SJSA1 (cell line): ENCODE measurements around the gene ISOC2. TPM values are rescaled to one million over a fixed set of nuclear protein-coding genes. Genes with fewer than 3 reads are reported as not detected.
"Not testable (repeated sequence)": the region's sequence is repeated elsewhere in the genome, so short reads cannot be mapped to it uniquely, and the experiment has no call there.

Source experiments
- DNase-seq, 2 experiments: peaks; one replicate each; pipeline ENCODE4 v3.0.0-alpha.2; 2015 to 2020; ENCODE audit warnings: low spot score in 2 of 2, low read depth in 1 of 2
- H3K27ac ChIP-seq: fragments of 250-450 bp; sonication (Bioruptor Pico); 2 replicates; pipeline ENCODE4 v1.5.1; 2020; ENCODE audit warnings: mild to moderate bottlenecking, moderate library complexity
- H3K27me3 ChIP-seq: fragments of 250-450 bp; sonication (Bioruptor Pico); replicated peaks from 2 replicates; pipeline ENCODE4 v1.5.1; 2020; ENCODE audit warnings: mild to moderate bottlenecking, moderate library complexity
- H3K36me3 ChIP-seq: fragments of 250-450 bp; sonication (Bioruptor Pico); 2 replicates; pipeline ENCODE4 v1.5.1; 2020; ENCODE audit warnings: mild to moderate bottlenecking
- H3K4me1 ChIP-seq: fragments of 250-450 bp; sonication (Bioruptor Pico); replicated peaks from 2 replicates; pipeline ENCODE4 v1.6.1; 2021; ENCODE audit warnings: mild to moderate bottlenecking
- H3K4me3 ChIP-seq: fragments of 250-450 bp; sonication (Bioruptor Pico); 2 replicates; pipeline ENCODE4 v1.5.1; 2020; ENCODE audit warnings: mild to moderate bottlenecking
- H3K9me3 ChIP-seq: fragments of 250-450 bp; sonication (Bioruptor Pico); replicated peaks from 2 replicates; pipeline ENCODE4 v1.5.1; 2020; ENCODE audit warnings: mild to moderate bottlenecking
- total RNA-seq: library from RNA; depleted of rRNA; stranded (reverse); fragments of >200 nt; shearing (Covaris generic); gene quantifications from 2 replicates; pipeline ENCODE4 v1.2.3, GENCODE V29; 2014

Gene ISOC2
- total RNA-seq, 1 experiment from 2014 or later: 71.7 TPM

- Histone ChIP-seq H3K27me3 (peaks cover 18% of the 10 kb centered on the region), H3K36me3 (peaks cover 12% of the 10 kb centered on the region; the same call in 1 of the 2 replicates), H3K27ac (no peak overlapping the region), H3K9me3 (no peaks in the 10 kb centered on the region), H3K4me3 (no peak overlapping the region), H3K4me1 (no peaks in the 10 kb centered on the region)
- no peak for DNase-seq
Observed at GRCh38 chr19:55452749-55453346, 8.6 kb downstream of the ISOC2 start.

DNA sequence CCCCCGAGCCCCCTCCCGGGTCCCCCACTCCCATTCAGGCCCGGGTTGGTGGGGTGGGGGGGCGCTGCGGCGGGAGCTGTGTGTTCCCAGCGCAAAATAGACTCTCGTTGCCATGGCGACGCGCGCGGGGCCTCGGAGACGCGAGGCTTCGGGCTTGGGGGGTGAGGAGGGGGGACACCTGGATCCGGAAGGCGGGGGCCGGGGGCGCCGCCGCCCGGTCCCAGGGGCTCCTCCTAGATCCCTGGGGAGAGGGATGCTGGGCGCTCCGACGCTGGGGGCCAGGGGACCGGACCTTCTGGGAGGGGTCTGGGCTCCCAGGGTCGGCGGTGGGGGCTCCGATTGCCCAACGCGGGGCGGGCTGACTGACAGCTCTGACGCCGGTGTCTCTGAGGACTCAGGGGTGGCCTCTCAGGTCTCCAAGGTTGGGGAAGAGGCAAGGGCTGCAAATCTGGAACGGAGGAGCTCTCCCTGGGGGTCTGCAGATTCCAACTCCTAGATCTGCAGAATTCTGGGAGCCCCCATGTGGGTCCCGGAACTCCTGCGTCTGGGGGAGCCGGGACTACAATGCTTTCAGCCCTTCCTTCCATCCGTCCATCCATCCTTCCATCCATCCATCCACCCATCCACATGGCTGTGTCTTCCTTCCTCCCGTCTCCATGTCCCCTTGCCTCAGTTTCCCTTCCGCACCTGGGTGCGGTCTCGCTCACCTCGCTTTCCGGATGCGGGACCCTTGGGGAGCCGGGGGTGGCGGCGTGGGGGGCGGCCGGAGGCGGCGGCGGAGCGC lies 9.3 kb downstream of the ISOC2 start:
- no peak for DNase-seq
- Histone ChIP-seq H3K4me1 (no peaks in the 10 kb centered on the region), H3K9me3 (no peaks in the 10 kb centered on the region), H3K36me3 (peaks cover 12% of the 10 kb centered on the region; the same call in 1 of the 2 replicates), H3K4me3 (no peak overlapping the region), H3K27ac (no peak overlapping the region), H3K27me3 (peaks cover 23% of the 10 kb centered on the region)

GRCh38 chr19:55451163-55451964 lies 10.1 kb downstream of the ISOC2 start:
- Histone ChIP-seq H3K27me3 (peaks cover 29% of the 10 kb centered on the region), H3K9me3 (no peaks in the 10 kb centered on the region), H3K4me3 (no peak overlapping the region), H3K36me3 (peaks cover 12% of the 10 kb centered on the region; the same call in 1 of the 2 replicates), H3K27ac (no peak overlapping the region), H3K4me1 (no peaks in the 10 kb centered on the region)
- DNase-seq: no peak

DNA sequence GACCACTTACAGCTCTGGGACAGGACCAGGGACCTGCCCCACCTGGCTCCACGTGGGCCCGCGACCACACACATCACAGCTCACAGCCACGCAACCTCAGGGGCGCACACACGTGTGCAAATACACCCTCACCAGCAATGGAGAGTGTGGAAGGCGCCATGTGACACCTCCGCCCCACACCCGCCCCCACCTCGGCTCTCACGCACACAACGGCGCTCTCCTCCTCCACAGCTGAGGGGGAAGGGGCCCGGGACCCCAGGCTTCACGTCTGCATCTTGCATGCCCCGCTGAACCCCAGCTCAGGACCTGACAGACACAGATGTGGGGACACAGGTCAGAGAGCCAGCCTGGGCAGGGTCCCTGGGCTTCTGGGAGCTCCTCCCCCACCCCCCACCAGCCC lies 12.0 kb downstream of the ISOC2 start:
- Histone ChIP-seq H3K4me1 (no peaks in the 10 kb centered on the region), H3K9me3 (no peaks in the 10 kb centered on the region), H3K27ac (no peak overlapping the region), H3K4me3 (no peak overlapping the region), H3K36me3 (0 out of 2 replicates have a peak, but pooled peaks cover under 1% of the 10 kb centered on the region), H3K27me3 (peaks cover 42% of the 10 kb centered on the region)
- no peak for DNase-seq

- H3K27ac ChIP-seq, H3K4me3 ChIP-seq, DNase-seq, H3K9me3 ChIP-seq, H3K4me1 ChIP-seq, H3K36me3 ChIP-seq: not testable (repeated sequence)
- peaks cover 53% of the 10 kb centered on the region for H3K27me3 ChIP-seq
Observed at GRCh38 chr19:55448175-55448490, 13.3 kb downstream of the ISOC2 start.

- H3K4me3 ChIP-seq: no peak overlapping the region
- no peak for DNase-seq
- H3K36me3 ChIP-seq: no peaks in the 10 kb centered on the region
- H3K4me1 ChIP-seq: no peaks in the 10 kb centered on the region
- H3K9me3 ChIP-seq: no peaks in the 10 kb centered on the region
- peaks cover 58% of the 10 kb centered on the region for H3K27me3 ChIP-seq
- no peak overlapping the region for H3K27ac ChIP-seq
Observed at GRCh38 chr19:55447421-55448174, 13.8 kb downstream of the ISOC2 start.

DNA sequence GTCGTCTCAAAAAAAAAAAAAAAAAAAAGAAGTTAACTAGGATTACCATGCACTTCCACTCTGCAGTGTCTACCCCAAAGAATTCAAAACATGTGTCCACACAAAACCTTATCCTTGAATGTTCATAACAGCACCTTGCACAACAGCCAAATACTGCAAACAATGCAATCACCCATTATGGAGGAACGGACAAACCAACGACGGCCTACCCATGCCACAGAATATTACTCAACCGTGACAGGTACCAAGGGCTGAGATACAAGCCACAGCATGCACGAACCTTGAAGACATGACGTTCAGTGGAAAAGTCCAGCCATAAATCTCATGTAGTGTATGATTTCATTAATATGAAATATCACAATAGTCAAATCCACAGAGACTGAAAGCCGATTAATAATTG lies 15.4 kb downstream of the ISOC2 start:
- Histone ChIP-seq H3K4me3 (no peak overlapping the region), H3K9me3 (no peaks in the 10 kb centered on the region), H3K27ac (no peak overlapping the region), H3K27me3 (peaks cover 57% of the 10 kb centered on the region), H3K4me1 (no peaks in the 10 kb centered on the region), H3K36me3 (no peaks in the 10 kb centered on the region)
- DNase-seq: no peak

DNA sequence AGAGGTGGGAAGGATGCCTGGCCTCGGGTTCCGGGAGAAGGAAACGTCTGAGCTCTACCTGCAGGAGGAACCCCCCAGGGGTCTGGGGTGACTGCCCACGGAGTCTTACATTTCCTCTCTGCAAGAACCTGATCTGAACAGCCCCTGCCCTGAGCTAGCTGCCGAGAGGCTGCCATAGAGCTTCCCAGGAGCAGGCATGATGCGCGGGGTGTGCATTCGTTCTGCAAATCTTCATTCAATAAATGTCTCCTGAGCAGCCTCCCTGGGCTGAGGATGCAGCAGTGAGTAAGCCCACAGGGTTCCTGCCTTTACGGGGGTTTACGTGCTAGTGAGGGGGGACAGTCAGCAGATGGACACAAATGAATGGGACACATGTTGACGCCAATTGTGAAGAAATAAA lies 16.8 kb downstream of the ISOC2 start:
- Histone ChIP-seq H3K4me3 (no peak overlapping the region), H3K27ac (no peak overlapping the region), H3K9me3 (peaks cover 5% of the 10 kb centered on the region; the same call in 1 of the 2 replicates), H3K4me1 (peaks cover 7% of the 10 kb centered on the region; the same call in 1 of the 2 replicates), H3K36me3 (no peaks in the 10 kb centered on the region), H3K27me3 (peaks cover 69% of the 10 kb centered on the region)
- no peak for DNase-seq

- H3K4me1 ChIP-seq: peaks cover 7% of the 10 kb centered on the region; the same call in 1 of the 2 replicates
- no peak overlapping the region for H3K27ac ChIP-seq
- peaks cover 5% of the 10 kb centered on the region; the same call in 1 of the 2 replicates for H3K9me3 ChIP-seq
- H3K36me3 ChIP-seq: no peaks in the 10 kb centered on the region
- peaks cover 67% of the 10 kb centered on the region for H3K27me3 ChIP-seq
- no peak for DNase-seq
- H3K4me3 ChIP-seq: no peak overlapping the region
Observed at GRCh38 chr19:55443824-55444480, 17.5 kb downstream of the ISOC2 start.

GRCh38 chr19:55443045-55443823 lies 18.2 kb downstream of the ISOC2 start, which contains the start of gene SHISA7:
Gene SHISA7 (minus strand): TSS chr19:55443300. CDS start chr19:55442863, 437 bp downstream.
- Histone ChIP-seq H3K27me3 (peaks cover 67% of the 10 kb centered on the region), H3K9me3 (peaks cover 5% of the 10 kb centered on the region; the same call in 1 of the 2 replicates), H3K27ac (no peak within 1 kb of the TSS), H3K4me1 (peaks cover 7% of the 10 kb centered on the region; the same call in 1 of the 2 replicates), H3K36me3 (no peaks in the 10 kb centered on the region), H3K4me3 (no peak within 1 kb of the TSS)
- DNase-seq: no peak

- peaks cover 7% of the 10 kb centered on the region; the same call in 1 of the 2 replicates for H3K4me1 ChIP-seq
- DNase-seq: no peak
- H3K27ac ChIP-seq: no peak overlapping the region
- peaks cover 5% of the 10 kb centered on the region; the same call in 1 of the 2 replicates for H3K9me3 ChIP-seq
- H3K27me3 ChIP-seq: peaks cover 64% of the 10 kb centered on the region
- no peak overlapping the region for H3K4me3 ChIP-seq
- H3K36me3 ChIP-seq: no peaks in the 10 kb centered on the region
Observed at GRCh38 chr19:55442372-55442961, 19.0 kb downstream of the ISOC2 start.
